ENCODE results near the gene VDR. TPM values are rescaled to one million over a fixed set of nuclear protein-coding genes. Genes with fewer than 3 reads are reported as not detected.

The VDR gene
- polyA plus RNA-seq, 3 donors = 6.0 to 14.8 (median 12.8) TPM

DNA sequence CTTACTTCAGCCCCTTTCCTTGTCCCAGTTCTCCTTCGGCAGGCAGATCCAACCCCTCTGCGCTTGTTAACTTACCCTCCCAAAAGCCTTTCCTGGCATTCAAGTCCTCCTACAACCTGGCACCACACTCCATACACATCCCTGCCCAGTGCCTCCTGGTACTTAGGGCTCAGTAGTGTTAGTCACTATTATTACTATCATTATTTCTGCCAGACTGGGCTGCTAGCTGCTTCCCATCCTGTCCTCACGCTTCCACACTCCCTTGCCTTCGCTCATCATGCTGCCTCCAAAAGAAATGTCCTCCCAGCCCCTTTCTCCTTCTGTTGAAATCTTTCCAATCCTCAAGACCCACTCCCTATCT lies 83.5 kb downstream of the VDR start:
- Histone ChIP-seq H3K4me3 (replicated peaks in 1 of 3; ENCODE audit: low read depth in 2 of 3, low read length in 3 of 3) (peak overlapping the region in 1 of 3 experiments; percentile 82), H3K9ac (ENCODE audit: insufficient read depth, low read length, poor library complexity, severe bottlenecking) (no peak overlapping the region), H3K9me3 (replicated peaks in 1 of 2; ENCODE audit: control insufficient read depth in 1 of 2, insufficient read depth in 1 of 2, low read length in 2 of 2) (no peaks in the 10 kb centered on the region), H4K20me1 (ENCODE audit: insufficient read depth, low read length) (peaks cover 24% of the 10 kb centered on the region), H3K4me1 (ENCODE audit: control insufficient read depth in 1 of 2, insufficient read depth in 2 of 2, low read length in 2 of 2) (peaks cover 70 to 82% of the 10 kb centered on the region in 2 donors), H3K27ac (ENCODE audit: low read depth in 1 of 2, low read length in 2 of 2) (peak overlapping the region in 1 of 2 donors; percentile 86), H3K79me2 (ENCODE audit: insufficient read depth, low read length) (peaks cover 40% of the 10 kb centered on the region), H3K27me3 (ENCODE audit: control insufficient read depth in 2 of 2, insufficient read depth in 2 of 2, low read length in 2 of 2) (no peaks in the 10 kb centered on the region), H3K36me3 (replicated peaks in 1 of 2; ENCODE audit: control insufficient read depth in 1 of 2, insufficient read depth in 2 of 2, low read length in 2 of 2) (no peaks in the 10 kb centered on the region), H2AFZ (ENCODE audit: insufficient read depth, low read depth, low read length, poor library complexity, severe bottlenecking) (no peak overlapping the region), H3K4me2 (replicated peaks; ENCODE audit: extremely low read depth, low read length, poor library complexity, severe bottlenecking) (no peak overlapping the region)
- DNase-seq = no peak
- H3K27me3 Mint-ChIP-seq (ENCODE audit: low read depth in 3 of 3) = peaks cover 0 to 3% (median 0%) of the 10 kb centered on the region in 3 donors
- peaks cover 80% of the 10 kb centered on the region for H3K4me1 Mint-ChIP-seq
- peaks cover 0 to 3% (median 0%) of the 10 kb centered on the region in 7 donors for H3K9me3 Mint-ChIP-seq
- H3K27ac Mint-ChIP-seq = peak overlapping the region in 5 of 7 donors; percentile 77 to 97 (median 93)
- peak overlapping the region in 1 of 2 donors; percentile 21 for H3K4me3 Mint-ChIP-seq
- intact Hi-C loops (cut with micrococcal nuclease) = no loop called here
- 95% methylated on average over 2 of the region's 4 CpGs for WGBS (ENCODE audit: insufficient coverage)
- H3K36me3 Mint-ChIP-seq = peaks cover 0 to 4% of the 10 kb centered on the region in 2 donors
- TF ChIP-seq, protein P1, sequence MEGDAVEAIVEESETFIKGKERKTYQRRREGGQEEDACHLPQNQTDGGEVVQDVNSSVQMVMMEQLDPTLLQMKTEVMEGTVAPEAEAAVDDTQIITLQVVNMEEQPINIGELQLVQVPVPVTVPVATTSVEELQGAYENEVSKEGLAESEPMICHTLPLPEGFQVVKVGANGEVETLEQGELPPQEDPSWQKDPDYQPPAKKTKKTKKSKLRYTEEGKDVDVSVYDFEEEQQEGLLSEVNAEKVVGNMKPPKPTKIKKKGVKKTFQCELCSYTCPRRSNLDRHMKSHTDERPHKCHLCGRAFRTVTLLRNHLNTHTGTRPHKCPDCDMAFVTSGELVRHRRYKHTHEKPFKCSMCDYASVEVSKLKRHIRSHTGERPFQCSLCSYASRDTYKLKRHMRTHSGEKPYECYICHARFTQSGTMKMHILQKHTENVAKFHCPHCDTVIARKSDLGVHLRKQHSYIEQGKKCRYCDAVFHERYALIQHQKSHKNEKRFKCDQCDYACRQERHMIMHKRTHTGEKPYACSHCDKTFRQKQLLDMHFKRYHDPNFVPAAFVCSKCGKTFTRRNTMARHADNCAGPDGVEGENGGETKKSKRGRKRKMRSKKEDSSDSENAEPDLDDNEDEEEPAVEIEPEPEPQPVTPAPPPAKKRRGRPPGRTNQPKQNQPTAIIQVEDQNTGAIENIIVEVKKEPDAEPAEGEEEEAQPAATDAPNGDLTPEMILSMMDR (IDR thresholded peaks at IDR 0.05) = no peak

DNA sequence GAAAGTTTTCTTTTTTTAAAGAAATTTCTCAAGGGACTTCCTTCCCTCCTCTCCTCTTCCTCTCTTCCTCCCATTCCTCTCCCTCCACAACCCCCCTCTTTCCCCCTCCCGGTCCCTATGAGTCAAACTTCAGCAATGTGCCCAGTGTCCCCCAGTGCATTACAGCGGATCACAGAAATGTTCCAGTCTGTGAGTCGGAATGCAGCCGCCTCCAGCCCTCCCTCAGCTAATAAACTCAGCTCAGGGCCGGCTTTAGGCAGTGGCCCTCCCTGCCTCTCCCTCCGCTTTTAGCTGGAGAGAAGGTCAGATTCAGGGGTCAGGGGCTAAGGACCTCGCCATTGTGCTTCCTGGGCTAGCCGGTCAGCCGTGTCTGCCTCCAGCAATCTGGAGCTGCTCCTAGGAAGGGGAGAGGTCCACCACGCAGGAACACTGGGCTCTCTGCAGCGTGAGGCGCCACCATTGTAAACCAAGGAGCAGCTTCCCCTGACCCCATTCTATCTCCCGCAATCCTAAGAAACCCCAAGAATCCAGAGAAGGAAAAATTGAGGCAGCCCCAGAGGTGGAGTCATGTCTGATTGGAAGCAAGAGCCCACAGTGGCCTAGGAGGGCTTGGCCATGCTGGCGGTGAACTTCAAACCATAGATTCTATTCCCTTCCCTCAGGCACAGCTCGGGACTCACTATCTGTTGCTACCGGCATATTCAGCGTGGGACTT lies 84.0 kb downstream of the VDR start:
- TF ChIP-seq, protein P1 (IDR thresholded peaks at IDR 0.05) = no peak
- Mint-ChIP-seq H3K27me3 (ENCODE audit: low read depth in 3 of 3) (peaks cover 0 to 2% (median 0%) of the 10 kb centered on the region in 3 donors), H3K4me3 (peak overlapping the region; percentile 89 to 96), H3K27ac (peak overlapping the region; percentile 83 to 97 (median 93)), H3K36me3 (peaks cover 3 to 4% of the 10 kb centered on the region in 2 donors), H3K9me3 (peaks cover 0 to 3% (median 0%) of the 10 kb centered on the region in 7 donors), H3K4me1 (peaks cover 82% of the 10 kb centered on the region)
- Histone ChIP-seq H2AFZ (ENCODE audit: insufficient read depth, low read depth, low read length, poor library complexity, severe bottlenecking) (peak overlapping the region; percentile 70), H3K27ac (ENCODE audit: low read depth in 1 of 2, low read length in 2 of 2) (peak overlapping the region; percentile 70 to 86), H3K4me2 (replicated peaks; ENCODE audit: extremely low read depth, low read length, poor library complexity, severe bottlenecking) (peak overlapping the region; percentile 92), H4K20me1 (ENCODE audit: insufficient read depth, low read length) (peaks cover 24% of the 10 kb centered on the region), H3K4me3 (replicated peaks in 1 of 3; ENCODE audit: low read depth in 2 of 3, low read length in 3 of 3) (peak overlapping the region; percentile 71 to 84 (median 82)), H3K36me3 (replicated peaks in 1 of 2; ENCODE audit: control insufficient read depth in 1 of 2, insufficient read depth in 2 of 2, low read length in 2 of 2) (no peaks in the 10 kb centered on the region), H3K4me1 (ENCODE audit: control insufficient read depth in 1 of 2, insufficient read depth in 2 of 2, low read length in 2 of 2) (peaks cover 75 to 83% of the 10 kb centered on the region in 2 donors), H3K27me3 (ENCODE audit: control insufficient read depth in 2 of 2, insufficient read depth in 2 of 2, low read length in 2 of 2) (no peaks in the 10 kb centered on the region), H3K9me3 (replicated peaks in 1 of 2; ENCODE audit: control insufficient read depth in 1 of 2, insufficient read depth in 1 of 2, low read length in 2 of 2) (no peaks in the 10 kb centered on the region), H3K9ac (ENCODE audit: insufficient read depth, low read length, poor library complexity, severe bottlenecking) (peak overlapping the region; percentile 79), H3K79me2 (ENCODE audit: insufficient read depth, low read length) (peaks cover 46% of the 10 kb centered on the region)
- DNase-seq = peak; percentile 49 to 77 (median 74)
- whole genome bisulfite sequencing (ENCODE audit: insufficient coverage) = 38% methylated on average over 11 of the region's 17 CpGs
- intact Hi-C loops (cut with micrococcal nuclease) = no loop called here
